SHP77 treated with DMSO at 0.1 percent for 48 hours (cell line): ENCODE data around the gene ZNF217.

Experiments used
- DNase-seq: peaks from one replicate; lab custom pipeline; 2025; lab: John Stamatoyannopoulos, UW

ZNF217 gene

GRCh38 chr20:53582574-53583351 is 10.9 kb downstream of the ZNF217 start:
- DNase-seq = no peak

GRCh38 chr20:53582251-53582570 is 11.4 kb downstream of the ZNF217 start:
- DNase-seq = no peak

DNA sequence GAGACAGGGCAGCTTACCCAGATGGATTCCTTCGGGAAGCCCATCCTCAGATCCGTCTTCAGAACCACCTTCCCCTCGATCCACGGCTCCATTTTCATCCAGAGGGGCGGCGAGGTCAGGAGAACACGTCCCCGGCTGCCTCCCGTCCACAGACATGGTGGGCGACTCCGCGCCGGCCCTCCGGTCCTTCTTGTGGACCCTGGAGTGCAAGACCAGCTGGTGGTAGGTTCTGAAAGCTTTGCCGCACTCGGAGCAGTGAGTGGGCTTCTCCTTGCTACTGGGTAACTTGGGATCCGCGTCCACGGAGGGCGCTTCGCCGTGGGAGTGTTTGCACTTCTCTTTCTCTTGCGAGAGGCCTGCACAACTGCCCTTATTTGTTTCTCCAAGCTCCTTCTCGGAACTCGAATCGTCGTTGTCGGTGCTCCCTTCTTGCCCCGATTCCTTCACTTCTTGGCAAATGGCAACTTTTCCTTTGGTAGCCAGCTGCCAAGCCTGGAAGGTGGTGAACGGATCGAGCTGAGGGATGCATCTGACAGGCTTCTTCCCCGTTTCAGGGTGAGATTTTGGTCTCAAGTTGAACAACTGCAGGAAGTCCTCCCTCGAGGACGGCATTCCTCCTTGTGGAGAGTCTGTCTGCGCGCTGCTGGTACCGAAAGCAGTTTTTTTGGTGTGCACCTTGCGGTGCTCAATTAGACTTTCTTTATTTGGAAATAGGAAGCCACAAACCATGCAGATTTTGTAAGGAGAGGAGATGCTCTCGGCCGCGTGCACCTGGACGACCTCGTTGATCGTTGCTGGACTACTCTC is 12.0 kb downstream of the ZNF217 start:
- DNase-seq = no peak

- no peak for DNase-seq
Observed at GRCh38 chr20:53580376-53581111, 13.1 kb downstream of the ZNF217 start.

- DNase-seq = no peak
Observed at GRCh38 chr20:53579581-53580375, 13.9 kb downstream of the ZNF217 start.

DNA sequence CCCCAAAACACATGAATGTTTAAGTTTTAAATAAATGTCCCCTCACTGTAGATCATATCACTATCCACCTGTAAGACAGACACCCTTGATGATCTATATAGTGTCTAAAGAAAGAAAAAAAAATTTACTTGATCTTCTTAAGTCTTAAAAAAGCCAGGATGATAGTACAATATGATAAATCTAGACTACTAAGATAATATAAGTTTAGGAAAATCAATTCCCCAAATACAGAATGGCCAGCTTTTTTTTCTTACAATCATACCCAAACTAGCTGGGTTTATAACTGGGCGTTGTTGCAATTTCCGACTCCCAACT is 14.4 kb downstream of the ZNF217 start:
- no peak for DNase-seq

- DNase-seq = peak; percentile 81
Observed at GRCh38 chr20:53578492-53579222, 15.0 kb downstream of the ZNF217 start.

GRCh38 chr20:53576586-53577318 is 16.9 kb downstream of the ZNF217 start:
- DNase-seq = no peak

DNA sequence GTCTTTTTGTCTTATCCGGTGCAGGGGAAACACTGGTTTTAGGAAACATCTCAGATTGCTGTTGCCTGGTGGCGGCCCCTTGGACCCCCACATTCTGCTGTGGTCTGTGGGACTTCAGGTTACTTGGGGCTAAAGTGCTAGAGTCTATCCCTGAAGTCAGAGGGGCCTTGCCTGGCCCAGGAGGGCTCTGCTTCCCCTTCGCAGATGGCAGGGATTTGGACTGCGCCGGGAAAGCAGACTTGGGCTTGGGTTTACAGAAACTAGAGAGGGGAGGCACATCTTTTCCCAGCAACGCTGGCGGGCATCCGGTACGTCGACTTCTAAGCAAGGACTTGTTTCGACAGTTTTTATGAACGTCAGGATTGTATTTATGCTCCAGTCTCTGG is 17.5 kb downstream of the ZNF217 start:
- DNase-seq = no peak

DNA sequence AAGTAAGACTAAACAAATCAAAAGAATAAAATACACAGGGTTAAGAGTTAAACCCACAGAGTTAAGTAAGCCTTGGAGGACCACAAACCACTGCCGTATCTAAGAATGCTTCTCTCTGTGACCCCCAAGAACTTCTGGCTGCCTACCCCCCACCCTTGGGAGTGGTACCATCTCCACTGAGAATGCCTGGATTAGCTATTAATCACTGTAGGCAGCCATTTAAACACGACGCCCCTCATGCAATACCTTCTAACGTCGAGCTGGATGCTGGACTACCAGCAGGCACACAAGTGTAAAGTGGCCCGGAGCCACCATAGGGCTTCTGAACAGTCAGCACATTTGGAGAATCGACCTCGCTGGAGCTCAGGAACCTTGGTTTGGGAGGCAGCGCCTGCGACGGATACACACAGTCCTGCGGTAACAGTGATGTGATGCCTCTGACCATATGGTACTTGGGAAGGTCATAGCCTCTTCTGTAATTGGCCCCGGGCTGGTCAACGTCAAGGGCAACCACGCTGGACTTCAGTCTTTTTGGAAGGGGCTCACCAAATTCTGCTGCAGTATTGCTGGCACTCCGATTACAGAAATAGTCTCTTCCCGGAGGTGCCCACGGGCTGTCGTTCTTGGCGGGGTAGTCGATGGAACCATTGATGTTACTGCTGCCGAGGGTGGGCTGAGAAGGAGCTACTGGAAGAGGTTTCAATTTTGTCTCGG is 18.0 kb downstream of the ZNF217 start:
- no peak for DNase-seq

GRCh38 chr20:53574819-53575218 is 18.8 kb downstream of the ZNF217 start:
- DNase-seq = no peak

GRCh38 chr20:53574259-53574789 is 19.3 kb downstream of the ZNF217 start:
- no peak for DNase-seq

DNA sequence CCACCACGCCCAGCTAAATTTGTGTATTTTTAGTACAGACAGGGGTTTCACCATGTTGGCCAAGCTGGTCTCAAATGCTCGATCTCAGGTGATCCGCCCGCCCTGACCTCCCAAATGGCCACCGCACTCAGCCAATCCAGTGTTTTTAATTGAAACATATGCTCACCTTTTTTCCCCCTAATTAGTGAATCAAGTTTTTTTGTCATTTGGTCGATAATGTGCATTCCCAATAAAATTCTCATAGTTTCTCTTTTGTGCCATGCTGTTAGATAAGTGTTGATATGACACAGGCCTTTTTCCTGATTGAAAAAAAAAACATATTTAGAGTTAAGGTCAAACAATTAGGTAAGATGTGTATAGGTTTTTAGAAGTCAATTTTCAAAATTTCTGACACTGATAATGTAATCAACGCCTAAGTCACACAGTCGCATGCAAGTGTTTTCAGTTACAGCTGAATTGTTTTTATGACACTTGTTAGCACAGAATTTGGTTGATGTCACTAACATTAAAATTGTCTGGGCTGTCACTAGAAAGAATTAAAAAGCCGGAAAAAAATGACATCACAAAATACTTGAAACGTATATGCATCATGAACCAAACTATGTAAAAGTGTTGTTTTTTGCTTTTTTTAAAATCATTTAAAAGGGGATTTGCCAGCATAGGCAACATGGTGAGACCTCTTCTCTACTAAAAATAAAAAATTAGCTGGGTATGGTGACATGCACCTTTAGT is 21.9 kb downstream of the ZNF217 start:
- no peak for DNase-seq

GRCh38 chr20:53570446-53571276 is 23.0 kb downstream of the ZNF217 start:
- DNase-seq = no peak

GRCh38 chr20:53569606-53570307 is 23.9 kb downstream of the ZNF217 start:
- no peak for DNase-seq

- no peak for DNase-seq
Observed at GRCh38 chr20:53569005-53569404, 24.6 kb downstream of the ZNF217 start.

GRCh38 chr20:53568351-53568750 is 25.3 kb downstream of the ZNF217 start:
- no peak for DNase-seq
